Fibroblast of skin of left quadriceps (primary cell): Measurements from ENCODE around the gene GINS1.
A peak's percentile ranks its signal among the peaks of the same experiment; 100 is the strongest.
"Not testable (repeated sequence)": the region's sequence is repeated elsewhere in the genome, so short reads cannot be mapped to it uniquely, and the experiment has no call there.

Source experiments
- DNase-seq, 2 experiments: peaks; one replicate each; pipeline ENCODE4 v3.0.0-alpha.2; 2013; ENCODE audit warnings: low read depth in 2 of 2

The GINS1 gene

DNA sequence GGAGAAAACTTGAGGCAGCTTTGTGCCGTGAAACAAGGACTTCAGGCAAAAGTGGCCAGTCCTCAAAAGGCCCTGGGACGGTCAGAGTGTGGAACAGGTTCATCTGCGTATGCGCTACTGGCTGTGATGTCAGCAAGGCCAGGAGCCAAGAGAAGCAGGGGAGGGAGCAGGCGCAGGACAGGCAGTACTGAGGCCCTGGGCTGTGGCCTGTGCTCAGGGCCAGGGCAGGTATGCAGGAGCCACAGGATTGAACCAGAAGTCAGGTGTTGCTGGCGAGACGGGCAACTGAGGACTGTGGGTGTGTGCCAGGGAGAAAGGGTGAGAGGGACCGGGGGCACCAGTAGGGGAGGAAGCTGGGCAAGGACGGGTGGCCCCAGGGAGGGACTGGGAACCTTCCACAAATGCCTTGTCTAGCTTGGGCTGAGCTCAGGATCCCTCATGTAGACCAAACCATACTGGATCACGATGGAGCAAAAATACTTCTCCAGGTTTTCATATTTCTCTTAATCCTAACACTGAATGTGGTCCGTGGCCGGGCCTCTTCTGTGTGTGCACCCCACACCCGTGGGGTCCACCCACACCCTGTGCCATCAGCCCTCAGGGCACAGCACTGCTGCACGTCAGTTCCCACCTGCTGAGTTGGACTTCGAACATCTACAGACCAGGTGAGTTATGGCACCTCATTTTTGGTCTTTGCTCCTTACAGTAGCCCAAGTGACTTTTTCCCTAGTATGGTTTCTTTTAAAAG lies 46.9 kb downstream of the GINS1 start:
- no peak for DNase-seq

DNA sequence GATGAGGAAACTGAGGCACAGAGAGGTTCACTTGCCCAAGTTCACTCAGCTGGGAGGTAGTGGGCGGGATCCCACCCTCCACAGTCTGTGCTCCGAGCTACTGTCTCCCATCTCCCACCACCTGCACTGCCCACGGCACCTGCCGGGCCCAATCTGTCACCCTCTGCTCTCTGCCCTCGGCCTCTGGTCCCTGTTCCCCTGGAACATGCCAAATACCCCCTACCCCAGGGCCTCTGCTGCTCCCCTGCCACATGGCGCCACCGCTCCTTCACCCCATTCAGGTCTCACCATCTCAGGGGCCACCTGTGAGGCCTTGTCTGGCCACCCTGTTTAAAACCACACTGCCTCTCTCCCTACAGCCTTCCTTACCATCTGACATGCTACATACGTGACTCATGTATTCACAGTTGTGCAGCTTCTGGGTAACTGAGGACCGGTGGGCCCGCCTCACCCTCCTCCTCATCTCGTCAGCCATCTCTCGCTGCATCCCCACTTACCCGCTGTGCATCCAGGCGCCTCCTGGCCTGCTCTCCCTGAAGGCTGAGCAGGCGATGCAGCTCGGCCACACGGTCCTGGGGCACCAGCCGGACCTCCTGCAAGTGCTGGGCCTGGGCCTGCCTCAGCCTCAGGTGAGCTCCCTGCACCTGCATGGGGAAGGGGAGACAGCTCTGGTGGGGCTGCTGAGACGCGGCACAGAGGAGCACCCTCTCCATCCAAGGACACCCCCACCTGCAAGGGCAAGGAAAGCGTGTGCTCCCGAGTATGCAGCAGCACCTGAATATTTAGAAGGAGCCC lies 50.6 kb downstream of the GINS1 start:
- no peak for DNase-seq

DNA sequence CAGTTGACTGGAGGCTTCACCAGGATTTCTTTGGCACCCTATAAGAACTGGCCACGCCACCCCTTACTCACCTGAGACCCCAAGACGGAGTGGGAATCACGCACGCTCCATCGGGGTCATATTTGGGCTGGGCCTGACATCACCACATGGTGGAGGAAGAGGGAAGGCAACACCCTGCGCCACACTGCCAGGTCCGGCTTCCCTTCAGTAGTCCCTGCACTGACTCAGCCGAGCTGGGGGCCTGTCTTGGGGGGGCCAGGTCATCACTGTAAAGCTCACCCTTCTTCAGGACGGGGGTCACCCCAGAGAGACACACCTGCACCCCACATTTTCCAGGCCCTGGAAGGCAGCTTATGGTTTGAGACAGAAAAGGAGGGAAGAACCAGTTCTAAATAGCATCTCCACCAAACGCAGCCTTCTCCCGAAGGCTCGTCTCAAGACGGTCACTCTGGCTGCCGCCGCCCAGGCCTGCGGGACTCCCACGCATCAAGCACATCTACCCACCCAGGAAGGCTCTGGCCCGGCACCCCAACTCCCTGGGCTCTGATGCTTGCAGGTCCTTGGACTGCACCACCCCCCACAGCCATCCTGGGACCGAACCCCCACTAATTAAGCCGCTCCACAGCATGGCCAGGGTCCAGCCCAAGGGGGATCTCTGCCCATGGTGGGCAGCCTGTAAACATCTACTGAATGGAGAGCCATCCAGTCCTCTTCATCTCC lies 51.8 kb downstream of the GINS1 start:
- no peak for DNase-seq

DNA sequence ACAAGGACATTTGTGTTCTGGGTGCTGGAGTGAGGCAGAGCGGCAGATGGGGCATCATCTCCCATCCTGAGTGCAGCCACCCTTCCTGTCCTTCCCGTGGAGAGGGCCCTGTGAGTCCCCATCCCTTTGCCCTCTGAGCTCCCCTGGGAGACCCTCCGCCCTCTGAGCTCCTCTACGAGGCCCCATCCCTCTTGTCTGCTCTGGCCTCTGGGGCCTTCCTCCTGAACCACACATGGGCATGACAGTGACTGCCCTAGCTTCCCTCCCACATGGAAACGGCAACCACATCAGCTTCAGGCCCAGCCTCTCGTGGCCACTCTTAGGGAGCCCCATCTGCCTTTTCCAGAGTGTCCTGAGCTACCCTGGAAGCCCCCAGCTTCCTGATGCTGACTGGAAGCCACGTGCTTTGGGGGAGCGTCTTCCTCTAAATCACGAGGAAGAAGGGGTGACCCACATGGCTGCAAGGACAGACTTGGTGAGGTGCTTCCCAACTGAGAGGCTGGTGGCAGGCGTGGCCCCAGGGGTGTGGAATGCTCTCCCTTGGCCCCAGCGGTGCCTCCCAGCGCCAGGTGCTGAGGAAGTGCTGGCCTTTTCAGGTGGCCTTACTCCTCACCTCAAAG lies 52.6 kb downstream of the GINS1 start:
- no peak for DNase-seq

DNA sequence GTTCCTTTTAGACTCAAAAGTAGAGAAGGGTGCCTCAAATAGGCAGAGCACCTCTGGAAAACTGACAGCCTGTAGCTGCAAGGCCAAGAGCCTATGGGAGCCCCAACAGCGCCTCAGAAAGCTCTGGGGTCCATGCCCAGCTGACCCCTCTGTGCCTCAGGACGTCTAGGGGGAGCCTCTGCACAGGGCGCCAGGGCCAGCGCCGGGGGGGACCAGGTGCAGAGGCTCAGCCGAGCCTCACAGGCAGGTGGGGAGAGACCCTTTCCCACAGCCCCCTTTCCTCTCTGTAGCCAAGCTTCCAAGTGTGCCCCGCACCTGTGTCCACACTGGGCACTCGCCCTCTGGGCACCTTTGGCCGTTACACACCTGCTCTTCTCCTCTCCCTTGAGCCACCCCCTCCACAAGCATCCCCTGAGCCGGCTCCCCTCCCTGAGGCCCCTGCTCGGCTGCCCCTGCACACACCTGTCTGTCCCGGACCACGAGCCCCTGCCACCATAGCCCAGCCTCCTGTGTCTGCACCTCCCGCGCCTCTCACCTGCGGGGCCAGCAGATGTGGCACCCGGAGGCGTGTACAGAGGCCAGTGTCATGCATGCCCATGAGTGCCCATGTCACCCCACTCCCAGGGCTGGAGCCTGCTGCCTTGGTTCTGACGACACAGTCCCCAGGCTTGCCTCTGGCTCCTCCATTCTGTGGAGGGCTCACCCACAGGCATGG lies 53.2 kb downstream of the GINS1 start:
- no peak for DNase-seq

DNA sequence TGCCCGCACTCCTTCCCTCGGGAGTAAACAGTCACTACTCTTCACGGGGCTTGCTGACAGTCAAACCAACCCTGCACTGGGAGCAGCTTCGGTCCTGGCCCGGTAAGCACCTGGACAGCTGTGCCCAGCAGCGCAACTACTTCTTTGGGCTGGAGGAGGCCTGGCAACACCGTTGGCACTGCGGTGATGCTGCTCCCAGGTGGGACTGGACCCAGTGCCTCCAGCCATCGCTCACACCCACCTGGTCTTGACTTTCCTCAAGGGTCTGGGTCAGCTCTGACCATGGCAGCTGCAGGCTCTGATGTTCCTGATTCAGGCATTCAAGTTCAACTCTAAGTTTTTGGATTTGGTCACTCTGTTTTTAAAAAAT lies 53.8 kb downstream of the GINS1 start:
- no peak for DNase-seq

DNA sequence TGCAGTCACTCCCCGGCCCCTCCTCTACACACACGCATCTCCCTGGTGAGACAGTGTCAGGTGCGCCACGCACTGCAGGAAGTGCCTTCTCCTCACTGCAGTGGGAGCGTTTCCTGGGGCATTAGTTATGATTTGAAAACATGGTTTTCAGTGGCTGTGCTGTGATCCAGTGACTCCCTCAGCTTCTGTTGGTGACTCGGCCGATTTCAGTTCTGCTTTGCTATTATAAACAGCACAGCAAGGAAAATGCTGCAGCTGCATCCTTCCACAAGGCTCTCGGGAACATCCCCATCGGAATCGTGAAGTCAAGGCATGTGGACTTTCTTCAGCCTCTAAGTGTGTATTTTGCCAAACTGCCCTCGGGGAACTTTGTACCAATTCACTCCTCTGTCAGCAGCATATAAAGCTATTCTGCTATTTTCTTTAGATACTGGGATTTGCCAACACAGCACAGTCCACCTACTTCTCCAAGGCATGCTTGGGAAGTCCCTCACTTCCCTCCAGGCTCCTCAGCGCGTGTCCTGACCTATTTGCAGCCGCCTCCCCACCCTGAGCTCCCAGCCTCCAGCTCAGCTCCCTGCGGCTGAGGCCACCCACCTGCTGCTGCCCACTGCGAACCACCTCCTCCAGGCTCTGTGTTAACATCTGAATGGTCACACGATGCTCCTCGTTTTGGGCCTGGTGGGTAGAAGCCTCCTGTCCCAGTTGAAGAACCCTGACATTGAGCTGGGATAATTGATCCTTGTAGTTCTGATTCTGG lies 54.5 kb downstream of the GINS1 start:
- no peak for DNase-seq

DNA sequence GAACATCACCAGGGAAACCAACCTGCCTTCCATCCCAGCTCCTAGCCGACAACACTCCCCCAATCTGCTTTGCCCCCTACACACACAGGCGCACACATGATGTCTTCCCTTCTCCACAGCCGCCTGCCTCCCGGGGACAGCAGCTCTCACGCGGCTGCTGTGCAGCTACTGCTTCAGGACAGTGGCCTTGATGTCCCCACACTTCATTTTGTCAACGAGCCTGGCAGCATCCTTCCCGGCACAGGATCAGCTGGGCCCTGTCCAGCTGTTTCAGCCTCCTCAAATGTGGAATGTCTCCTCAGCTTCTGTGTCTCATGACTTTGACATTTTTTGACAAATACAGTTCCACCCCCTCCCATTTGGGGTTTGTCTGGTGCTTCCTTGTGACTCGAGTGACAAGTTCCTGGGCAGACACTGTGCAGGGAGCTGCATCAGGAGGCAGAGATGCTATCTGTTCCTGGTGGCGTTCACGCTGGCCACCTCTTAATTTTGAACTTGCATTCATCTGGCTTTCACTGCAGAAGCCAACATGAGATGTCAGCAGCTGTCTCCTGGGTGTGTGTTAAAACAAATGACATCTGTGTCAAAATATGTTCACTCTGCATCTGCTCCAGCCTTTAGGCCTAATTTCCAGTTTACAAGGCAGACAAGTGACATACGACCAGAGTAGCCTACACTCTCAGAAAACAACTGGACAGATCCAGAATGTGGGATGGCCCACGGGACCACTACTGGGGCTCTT lies 57.2 kb downstream of the GINS1 start:
- DNase-seq, result no peak

DNA sequence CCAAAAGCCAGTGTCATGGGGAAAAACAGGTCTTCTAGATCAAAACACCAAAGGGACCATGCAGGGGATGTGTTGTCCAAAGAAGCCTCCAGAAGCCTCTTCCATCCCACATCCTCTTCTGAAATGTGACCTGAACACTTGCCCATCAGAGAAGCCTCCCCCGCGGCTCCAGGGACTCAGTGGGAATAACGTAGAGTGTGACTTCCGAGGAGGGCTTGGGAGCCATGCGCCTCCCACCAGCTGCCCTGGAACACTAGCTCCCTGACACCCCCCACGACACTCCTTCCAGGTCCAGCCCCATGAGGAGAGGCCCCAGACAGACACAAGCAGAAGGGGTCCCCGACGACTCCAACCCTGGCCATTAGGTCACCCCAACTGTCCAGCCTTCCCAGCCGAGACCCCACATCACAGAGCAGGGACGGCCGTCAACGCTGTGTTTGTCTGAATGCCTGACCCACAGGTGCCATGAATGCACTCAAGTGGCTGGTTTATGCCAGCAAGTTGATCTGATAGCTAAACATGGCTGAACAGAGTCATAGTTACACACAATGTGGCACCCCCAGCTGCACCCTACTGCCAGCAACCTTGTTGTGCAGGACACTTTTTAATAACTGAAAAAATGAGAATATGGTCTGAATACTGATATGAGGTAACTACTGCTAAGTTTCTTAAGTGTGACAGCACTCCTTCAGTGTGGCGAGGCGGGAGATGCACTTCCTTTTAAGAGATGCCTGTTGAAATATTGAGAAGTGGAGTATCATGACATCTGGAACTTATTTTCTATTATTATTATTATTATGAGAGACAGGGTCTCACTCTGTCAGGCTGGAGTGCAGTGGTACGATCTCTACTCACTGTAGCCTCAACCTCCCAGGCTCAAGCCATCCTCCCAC lies 58.0 kb downstream of the GINS1 start:
- no peak for DNase-seq

DNA sequence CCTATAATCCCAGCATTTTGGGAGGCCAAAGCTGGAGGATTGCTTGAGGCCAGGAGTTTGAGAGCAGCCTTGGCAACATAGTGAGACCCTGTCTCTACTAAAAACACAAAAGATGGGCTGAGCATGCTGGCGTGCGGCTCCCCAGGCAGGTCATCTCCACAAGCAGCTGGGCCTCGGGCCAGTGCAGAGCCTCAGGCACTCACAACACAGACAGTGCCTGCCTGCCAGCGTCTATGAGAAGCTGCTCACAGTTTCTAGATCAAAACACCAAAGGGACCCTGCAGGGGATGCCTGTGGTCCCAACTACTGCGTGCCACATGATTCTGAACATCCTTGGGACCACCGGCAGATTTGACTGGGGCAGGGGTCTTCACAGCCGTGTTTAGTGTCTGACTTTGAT lies 59.4 kb downstream of the GINS1 start:
- DNase-seq, result no peak

DNA sequence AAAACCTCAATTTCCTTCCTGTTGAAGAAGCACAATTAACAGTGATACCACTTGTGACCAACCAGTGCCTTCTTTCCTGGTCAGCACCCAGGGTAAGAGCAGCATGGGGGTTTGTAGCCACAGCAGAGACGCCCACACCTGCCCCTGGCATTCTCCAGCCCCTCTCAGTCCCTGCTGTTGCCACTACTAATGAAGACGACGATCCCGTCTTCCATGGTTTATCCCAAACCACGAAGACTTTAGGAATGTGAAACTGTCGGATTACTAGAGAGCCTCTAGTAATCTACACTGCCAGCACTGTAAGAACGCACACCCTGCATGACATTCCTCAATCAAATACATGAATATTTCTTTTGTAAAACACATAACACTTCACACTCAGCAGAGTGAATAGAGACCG lies 60.0 kb downstream of the GINS1 start:
- DNase-seq, result no peak

DNA sequence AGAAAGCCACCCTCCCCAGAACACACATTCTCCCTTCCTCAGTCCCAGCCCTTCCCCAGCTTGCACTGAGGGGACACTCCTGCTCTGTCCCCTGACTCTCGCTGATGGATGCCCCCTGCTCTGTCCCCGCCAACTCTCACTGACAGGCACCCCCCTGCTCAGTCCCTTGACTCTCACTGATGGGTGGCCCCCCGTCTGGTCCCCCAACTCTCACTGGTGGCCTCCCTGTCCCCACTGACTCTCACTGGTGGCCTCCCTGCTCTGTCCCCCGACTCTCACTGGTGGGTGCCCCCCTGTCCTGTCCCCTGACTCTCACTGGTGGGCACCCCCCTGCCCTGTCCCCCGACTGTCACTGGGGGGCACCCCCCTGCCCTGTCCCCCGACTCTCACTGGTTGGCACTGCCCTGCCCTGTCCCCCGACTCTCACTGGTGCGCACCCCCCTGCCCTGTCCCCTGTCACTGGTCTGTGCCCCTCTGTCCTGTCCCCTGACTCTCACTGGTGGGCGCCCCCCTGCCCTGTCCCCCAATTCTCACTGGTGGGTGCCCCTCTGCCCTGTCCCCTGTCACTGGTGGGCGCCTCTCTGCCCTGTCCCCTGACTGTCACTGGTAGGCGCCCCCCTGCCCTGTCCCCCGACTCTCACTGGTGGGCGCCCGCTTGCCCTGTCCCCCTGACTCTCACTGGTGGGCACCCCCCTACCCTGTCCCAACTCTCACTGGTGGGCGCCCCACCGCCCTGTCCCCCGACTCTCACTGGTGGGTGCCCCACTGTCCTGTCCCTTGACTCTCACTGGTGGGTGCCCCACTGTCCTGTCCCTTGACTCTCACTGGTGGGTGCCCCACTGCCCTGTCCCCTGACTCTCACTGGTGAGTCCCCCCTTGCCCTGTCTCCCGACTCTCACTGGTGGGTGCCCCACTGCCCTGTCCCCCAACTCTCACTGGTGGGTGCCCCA lies 60.9 kb downstream of the GINS1 start:
- no peak for DNase-seq

DNA sequence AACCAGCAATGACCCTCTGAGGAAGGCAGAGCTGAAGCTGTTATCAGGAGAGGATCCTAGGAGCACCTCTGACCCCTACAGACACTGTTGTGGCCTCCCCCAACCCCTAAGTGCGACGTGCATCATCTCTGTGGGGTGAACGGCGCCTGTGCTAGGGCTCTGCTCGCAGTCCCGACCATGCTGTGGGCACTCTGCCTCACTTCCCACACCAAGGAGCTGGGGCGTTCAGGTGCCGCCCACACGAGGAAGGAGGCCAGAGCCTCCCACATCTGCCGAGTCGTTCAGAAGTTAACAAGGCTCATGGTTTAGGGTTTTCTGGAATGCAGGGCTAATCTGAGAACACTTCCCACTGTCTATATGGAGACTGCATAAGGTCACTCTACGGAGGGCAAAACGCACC lies 62.1 kb downstream of the GINS1 start:
- DNase-seq, result no peak

DNA sequence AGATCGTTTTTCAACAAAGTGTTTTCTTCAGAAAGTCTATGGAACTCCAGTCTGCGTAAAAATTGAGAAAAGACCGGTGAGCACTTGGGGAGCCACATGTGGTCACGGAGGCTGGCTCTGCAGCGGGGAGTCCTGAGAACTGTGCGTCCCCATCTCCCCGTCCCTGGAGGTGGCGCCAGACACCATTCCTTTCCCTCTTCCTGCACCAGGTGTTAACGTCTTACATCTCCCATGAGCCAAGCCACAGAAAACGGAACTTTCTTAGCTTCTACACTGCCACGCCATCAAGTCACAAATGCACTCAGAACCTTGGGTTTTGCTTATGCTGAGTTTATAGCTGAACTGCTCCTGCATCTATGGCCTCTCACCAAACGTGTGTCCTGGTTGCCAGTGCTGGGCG lies 62.6 kb downstream of the GINS1 start:
- DNase-seq, result peak in 1 of 2 experiments; percentile 7

DNA sequence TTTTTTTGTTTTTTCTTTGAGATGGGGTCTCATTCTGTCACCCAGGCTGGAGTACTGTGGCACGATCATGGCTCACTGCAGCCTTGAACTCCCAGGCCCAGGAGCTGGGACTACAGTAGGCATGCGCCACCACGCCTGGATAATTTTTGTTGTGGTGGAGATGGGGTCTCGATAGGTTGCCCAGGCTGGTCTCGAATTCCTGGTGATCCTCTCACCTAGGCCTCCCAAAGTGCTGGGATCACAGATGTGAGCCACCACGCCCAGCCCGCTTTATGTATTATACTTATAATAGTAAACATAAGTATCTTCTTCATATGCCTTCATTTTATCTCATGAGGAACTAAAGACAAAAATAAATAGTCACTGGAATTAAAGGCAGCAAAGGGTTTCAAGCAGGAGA lies 63.5 kb downstream of the GINS1 start:
- DNase-seq, result no peak

DNA sequence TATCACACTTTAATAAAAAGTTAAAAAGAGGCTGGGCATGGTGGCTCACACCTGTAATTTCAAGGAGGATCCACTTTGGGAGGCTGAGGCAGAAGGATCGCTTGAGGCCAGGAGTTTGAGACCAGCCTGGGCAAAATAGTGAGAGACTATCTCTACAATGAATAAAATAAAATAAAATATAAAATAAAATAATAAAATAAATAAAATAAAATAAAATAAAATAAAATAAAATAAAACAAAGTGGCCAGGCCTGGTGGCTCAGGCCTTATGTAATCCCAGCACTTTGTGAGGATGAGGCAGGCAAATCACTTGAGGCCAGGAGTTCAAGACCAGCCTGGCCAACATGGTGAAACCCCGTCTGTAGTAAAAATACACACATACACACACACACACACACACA lies 65.8 kb downstream of the GINS1 start:
- not testable (repeated sequence) for DNase-seq

DNA sequence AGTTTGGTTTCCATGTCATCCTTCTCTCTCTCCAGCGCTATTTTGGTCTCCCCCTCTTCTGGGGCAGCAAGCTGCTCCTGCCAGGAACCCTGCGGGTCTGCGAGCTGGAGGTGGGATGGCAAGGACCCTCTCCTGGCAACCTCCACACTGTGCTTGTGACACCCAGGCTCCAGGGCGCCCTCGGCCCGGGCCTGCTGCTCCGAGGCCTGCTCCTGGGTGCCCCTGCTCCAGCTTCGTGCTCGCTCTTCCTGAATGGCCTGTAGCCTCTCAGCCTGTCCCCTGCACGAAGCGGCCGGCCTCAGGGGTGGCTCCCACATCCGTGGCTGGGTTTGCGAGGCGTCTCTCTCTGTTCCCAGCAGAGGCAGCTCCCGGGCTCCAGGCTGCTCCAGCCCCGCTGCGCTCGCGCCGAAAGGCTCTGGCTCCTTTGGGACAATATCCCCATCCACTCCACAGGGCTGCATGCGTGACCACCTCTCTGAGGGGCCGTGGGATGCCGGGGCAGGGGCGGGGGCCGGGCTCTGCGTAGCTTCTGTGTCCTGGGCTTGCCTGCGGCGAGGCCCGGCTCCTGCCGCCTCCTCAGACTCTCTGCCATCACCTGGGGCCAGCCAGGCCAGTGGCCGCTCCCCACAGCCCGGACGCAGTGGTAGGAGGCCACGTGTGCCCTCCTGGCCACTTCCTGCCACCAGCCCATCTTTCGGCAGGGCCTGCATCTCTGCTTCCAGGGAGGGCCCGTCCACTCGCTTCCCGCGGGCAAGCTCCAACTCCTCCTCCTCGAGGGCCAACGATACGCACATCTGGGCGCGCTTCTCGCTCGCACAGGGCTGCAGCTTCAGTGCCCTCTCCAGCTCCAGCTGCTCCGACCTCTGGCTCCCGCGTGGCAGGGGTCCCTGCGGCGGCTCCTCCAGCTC lies 68.9 kb downstream of the GINS1 start:
- no peak for DNase-seq
